GM18505 (cell line): ENCODE results near the gene WDR86.

Experiments
- ATAC-seq: cut with Tn5 transposase; IDR thresholded peaks from one replicate; pipeline ENCODE4 v1.9.1; 2021; ENCODE audit not compliant: unreplicated experiment
- POLR2A ChIP-seq: IDR thresholded peaks from 4 replicates; pipeline ENCODE4 v1.6.1; 2011; ENCODE audit warnings: borderline replicate concordance; ENCODE audit not compliant: insufficient read depth, insufficient read length; ENCODE audit errors: extremely low read depth

Gene WDR86

GRCh38 chr7:151436446-151437158 is 26.8 kb upstream of the WDR86 start:
- no peak for ATAC-seq

GRCh38 chr7:151435971-151436370 is 26.1 kb upstream of the WDR86 start:
- TF ChIP-seq POLR2A, result no peak
- ATAC-seq, result no peak

More at GRCh38 chr7:151436446-151437158, 26.8 kb upstream of the WDR86 start:
- no peak for TF ChIP-seq POLR2A

GRCh38 chr7:151435103-151435916 is 25.5 kb upstream of the WDR86 start:
- no peak for TF ChIP-seq POLR2A

GRCh38 chr7:151434549-151434948 is 24.7 kb upstream of the WDR86 start:
- ATAC-seq, result no peak
- no peak for TF ChIP-seq POLR2A

More at GRCh38 chr7:151435103-151435916, 25.5 kb upstream of the WDR86 start:
- no peak for ATAC-seq

- TF ChIP-seq POLR2A, result no peak
- no peak for ATAC-seq
Observed at GRCh38 chr7:151433721-151434400, 24.0 kb upstream of the WDR86 start.

GRCh38 chr7:151432658-151433521 is 23.1 kb upstream of the WDR86 start:
- no peak for TF ChIP-seq POLR2A
- ATAC-seq, result peak; percentile 63

- ATAC-seq, result no peak
- TF ChIP-seq POLR2A, result no peak
Observed at GRCh38 chr7:151431768-151432311, 22.0 kb upstream of the WDR86 start.

GRCh38 chr7:151431281-151431767 is 21.5 kb upstream of the WDR86 start:
- ATAC-seq, result no peak
- no peak for TF ChIP-seq POLR2A

- no peak for TF ChIP-seq POLR2A
- ATAC-seq, result no peak
Observed at GRCh38 chr7:151430391-151431205, 20.8 kb upstream of the WDR86 start.

- peak; percentile 54 for ATAC-seq
- TF ChIP-seq POLR2A, result no peak
Observed at GRCh38 chr7:151429560-151430331, 19.9 kb upstream of the WDR86 start.

- TF ChIP-seq POLR2A, result no peak
- no peak for ATAC-seq
Observed at GRCh38 chr7:151429237-151429559, 19.4 kb upstream of the WDR86 start.
